HG02970 (cell line): ENCODE data around the gene CAB39.

Experiments used
- ATAC-seq: cut with Tn5 transposase; IDR thresholded peaks from one replicate; pipeline ENCODE4 v1.9.1; 2021; ENCODE audit warnings: mild to moderate bottlenecking, moderate library complexity, moderate number of reproducible peaks; ENCODE audit not compliant: unreplicated experiment, low FRiP score

Gene CAB39

DNA sequence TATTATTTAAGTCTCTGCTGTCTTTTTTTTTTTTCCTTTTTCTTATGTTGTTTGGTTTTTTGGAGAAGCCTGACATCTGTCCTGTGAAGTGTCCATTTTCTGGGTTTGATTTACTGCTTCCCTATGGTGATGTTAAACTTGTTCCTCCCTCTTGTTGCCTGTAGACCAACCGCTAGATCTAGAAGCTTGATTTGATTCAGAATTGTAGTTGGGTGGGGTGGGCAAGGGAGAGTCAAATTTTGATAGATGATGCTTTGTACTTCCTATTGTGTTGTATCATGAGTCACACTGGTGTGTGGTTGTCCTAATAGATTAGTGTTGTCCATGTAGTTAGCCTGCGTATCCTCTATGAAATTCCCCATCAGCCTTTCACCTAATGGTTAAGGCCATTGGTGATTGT is 35.4 kb downstream of the CAB39 start:
- ATAC-seq = no peak

DNA sequence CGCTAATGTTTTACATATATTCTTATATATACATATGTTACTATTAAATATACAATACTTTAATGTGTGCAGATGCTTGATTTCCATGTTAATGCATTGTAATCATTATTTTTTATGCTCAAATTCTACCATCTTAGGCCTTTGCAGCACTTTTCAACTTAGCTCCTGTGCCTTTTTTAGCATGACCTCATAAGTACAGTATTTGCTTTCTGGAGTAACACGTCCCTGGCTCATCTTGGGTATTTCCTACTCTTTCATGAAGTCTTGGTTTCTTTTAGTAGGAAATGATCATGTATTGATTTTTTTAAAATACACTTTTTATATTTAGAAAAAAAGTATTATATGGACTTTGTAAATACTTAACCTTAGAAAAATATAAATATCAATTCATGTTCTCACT is 36.5 kb downstream of the CAB39 start:
- no peak for ATAC-seq

DNA sequence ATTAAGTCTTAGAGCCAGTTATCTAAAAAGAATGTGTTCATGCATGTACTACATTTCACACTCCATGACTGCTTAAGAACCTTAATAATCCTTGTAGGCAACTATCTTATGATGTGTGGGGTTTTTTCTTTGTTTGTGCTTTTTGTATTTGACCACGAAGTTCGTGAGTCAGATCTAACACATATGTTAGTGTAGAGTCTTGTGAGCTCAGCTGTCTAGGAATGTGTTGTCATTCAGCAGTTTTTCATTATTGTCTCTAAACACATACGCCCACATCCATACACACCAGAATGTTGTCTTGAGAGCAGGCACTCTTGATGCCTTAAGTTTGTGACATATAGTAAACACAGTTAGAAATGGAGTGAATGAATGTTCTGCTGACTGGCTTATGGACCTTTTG is 38.4 kb downstream of the CAB39 start:
- ATAC-seq = no peak

DNA sequence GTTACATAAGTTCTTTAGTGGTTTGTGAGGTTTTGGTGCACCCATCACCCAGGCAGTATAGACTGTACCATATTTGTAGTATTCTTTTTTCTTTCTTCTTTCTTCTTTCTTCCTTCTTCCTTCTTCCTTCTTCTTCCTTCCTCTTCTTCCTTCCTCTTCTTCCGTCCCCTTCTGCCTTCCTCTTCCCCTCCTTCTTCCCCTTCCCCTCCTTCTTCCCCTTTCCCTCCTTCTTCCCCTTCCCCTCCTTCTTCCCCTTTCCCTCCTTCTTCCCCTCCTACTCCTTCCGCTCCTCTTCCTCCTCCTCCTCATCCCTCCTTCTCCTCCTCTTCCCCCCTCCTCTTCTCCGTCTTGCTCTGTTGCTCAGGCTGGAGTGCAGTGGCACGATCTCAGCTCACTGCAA is 41.6 kb downstream of the CAB39 start:
- no peak for ATAC-seq

DNA sequence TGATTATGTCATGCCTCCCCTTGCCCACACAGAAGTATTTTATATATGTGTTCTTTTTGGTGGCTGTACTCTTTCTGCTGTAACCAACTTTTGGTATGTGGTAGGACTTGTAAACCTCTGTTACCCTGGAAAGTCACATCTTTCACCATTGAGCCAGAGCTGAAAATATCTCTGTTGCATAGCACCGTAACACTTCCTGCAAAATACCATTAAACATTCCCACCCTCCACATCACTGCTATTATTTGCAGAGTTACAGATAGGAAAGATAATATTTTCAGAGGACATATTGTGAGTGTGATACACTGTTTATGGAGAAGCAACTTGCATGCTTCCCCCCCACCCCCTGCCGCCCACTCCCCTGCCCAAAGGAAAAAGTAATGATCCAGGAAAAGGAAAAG is 44.8 kb downstream of the CAB39 start:
- ATAC-seq = no peak

DNA sequence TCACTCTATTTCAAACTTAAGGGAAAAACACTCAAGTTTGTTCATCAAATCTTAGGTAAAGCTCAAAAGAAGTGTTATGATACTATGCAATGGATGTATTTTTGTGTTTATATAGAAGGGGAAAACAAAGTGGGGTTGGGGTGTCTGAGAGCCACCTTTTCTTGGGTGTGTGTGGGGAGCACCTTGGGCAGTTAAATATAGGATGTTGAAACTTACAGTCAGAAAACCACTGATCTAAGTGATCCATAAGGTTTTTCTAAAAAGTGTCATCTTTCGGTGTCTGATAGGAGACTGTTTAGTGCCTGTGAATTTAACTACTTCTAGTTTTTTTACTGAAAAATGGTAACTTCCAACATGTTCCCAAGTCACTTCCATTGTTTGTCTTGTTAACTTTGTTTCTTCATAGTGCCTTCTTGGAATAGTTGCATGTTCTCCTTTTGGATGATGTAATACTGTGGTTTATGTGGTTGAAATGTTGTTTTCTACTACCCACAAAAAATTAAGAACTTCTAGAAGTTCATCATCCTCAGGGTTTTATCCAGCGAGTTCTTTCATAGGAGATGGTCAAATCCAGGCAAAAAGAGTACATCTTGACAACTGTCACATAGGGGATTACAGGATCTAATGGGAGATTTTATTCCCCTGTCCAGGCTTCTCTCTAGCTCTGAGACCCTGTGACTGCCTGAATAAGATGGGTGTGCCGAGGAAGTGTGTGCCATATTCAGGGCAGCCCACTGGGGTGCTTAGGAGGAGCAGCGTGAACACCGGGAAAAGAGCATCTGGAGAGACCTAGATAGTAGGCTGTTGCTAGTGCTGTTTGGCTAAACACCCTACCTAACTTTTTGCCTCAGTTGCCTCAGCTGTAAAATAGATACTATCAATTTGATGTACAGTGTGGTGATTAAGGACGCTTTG is 46.2 kb downstream of the CAB39 start:
- ATAC-seq = no peak

DNA sequence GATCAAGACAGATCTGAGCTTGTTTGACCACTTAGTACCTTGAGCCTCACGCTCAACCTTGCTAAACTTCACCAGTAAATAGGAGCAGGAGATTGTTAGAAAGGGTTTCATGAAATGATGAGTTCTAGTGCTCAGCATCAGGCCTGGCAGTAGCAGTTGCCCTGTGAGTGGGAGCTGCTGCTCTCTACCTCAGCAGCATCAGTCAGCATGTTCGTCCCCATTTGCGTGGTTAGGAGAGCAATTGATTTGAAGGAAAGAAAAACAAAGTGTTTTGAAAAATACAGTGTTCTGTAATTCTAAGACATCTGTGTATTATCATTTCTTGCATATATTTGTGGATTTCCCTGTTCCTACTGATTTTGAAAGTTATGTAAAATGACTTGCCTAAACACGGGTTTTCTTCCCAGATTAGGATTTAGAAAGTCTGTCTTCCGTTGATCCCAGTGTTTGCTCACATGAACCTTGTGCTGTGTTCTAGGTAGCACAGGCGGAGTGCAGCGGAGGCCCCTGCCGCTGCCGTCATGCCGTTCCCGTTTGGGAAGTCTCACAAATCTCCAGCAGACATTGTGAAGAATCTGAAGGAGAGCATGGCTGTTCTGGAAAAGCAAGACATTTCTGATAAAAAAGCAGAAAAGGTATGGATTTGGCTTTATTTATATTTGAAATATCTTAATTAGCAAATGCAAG is 47.0 kb downstream of the CAB39 start:
- ATAC-seq = no peak

DNA sequence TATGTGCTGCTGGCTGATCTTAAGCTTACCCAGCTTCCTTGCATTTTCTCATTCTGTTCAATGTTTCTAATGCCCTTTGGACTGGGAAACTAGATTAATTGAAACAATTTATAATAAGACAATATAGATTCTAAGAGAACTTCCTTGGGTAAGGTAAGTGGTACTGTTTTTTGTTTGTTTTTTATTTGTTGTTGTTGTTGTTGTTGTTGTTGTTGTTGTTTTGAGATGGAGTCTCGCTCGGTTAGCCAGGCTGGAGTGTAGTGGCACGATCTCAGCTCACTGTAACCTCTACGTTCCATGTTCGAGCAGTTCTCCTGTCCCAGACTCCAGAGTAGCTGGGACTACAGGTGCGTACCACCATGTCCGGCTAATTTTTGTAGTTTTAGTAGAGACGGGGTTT is 49.1 kb downstream of the CAB39 start:
- no peak for ATAC-seq

DNA sequence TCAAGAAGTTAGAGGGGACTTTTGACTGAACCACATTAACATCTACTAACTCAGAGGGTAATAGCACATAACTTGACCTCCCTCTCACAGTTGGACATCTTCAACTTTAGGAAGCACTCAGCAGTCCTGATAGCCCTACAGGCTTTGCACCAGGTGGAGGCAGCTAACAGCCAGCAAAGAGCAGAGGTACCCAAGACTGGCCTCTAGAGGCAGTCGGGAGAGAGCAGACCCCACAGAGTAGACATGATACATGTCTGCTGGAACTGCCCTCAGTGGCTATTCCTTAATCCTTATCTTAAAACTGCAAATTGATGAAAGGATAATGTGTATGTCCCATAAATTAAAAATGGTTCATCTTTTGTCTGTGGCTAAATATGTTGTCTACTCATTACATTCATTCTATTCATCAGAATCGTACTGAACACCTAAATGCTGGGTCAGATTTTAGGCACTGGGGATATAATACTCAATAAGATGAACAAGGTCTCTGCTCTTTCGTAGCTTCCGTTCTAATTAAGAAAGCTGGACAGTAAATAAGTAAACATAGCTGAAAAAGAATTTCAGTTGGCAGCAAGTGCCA is 49.8 kb downstream of the CAB39 start:
- no peak for ATAC-seq

DNA sequence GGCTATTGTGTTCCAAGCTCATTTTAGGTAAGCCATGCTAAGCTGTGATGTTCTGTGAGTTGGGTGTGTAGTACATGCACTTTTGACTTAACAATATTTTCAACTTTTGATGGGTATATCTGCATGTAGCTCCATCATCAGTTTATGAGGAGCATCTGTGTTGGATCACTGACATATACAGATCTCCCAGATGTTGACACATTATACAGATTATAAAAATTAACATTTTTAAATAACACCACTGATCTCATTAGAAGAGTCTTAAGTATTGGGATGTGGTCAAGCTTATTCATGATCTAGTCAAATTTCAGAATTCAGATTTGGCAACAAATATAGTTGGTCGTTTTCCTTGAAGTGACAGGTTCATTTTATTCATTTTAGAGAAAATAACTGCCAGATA is 51.7 kb downstream of the CAB39 start:
- ATAC-seq = no peak

DNA sequence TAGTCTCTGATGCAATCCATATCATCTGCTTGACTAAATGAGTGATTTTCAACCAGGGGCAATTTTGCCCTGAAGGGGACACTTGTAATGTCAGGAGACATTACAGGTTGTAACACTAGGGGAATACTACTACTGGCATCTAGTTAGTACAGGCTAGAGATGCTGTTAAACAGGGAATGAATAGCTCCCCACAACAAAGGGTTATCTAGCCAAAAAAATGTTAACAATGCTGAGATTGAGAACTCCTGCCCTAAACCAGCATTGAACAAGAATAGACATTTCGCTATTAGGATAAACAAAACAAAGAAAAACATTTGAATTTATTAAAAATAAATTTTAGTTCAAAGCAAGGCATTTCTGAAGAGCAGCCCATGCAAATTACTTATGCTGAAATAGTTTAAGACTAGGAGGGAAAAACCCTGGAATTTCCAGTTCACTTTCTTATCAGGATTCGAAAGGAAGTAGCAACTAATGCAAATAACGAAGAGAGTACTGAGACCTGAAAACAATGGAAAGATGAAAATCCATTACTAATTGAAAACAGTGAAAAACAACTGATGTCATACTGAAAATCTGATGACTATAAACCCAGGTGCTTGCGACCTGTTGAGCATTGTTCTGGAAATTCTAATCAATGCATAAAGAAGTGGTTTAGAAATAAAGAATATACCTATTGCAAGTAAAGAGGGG is 53.1 kb downstream of the CAB39 start:
- ATAC-seq = no peak

DNA sequence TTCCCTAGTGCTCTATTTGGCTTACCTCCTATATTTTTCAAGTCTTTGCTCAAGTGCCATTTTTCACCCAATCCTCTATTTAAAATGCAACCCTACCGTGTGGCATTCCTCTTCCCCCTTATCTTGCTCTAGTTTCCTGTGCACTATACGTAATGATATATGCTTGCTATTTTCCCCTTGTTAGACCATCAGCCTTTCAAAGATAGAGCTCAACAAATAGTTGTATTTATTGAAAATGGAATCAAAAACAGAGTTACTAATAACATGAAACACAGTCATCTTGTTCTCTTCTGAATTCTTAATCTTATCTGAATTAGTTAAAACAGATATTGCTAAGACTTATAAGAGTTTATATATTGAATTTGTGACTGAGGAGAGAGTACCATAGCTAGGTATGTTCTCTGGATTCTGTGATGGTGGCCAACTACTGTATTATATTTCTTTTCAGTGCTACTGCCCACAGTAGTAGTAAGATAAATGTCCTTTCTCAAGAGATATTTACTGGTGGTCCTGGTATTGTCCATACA is 55.3 kb downstream of the CAB39 start:
- ATAC-seq = no peak

DNA sequence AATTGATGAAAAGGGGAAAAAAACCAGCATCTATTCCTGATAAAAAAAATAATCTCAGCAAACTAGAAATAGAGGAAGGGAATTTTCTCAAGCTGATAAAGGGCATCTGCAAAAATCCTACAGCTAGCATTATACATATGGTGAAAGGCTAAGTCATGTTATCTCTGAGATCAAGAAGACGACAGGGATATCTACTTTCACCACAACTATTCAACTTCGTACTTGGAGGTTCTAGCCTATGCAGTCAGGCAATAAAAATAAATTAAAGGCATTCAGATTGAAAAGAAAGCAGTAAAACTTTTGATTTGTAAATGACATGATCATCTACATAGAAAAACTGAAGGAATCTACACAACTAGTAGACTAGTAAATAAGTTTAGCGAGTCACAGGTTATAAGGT is 58.2 kb downstream of the CAB39 start:
- ATAC-seq = no peak

DNA sequence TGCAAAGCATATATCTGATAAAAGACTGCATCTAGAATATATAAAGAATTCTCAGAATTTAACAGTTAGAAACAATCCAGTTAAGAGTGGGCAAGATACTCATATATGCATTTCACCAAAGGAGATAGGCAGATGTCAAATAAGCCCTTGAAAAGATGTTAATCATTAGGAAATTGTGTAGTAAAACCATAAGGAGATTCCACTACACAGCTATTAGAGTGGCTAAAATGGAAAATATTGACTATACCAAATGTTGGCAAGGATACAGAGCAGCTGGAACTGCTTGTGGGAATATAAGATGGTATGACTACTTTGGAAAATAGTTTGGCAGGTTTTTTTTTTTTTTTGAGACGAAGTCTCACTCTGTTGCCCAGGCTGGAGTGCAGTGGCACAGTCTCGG is 59.5 kb downstream of the CAB39 start:
- ATAC-seq = no peak

DNA sequence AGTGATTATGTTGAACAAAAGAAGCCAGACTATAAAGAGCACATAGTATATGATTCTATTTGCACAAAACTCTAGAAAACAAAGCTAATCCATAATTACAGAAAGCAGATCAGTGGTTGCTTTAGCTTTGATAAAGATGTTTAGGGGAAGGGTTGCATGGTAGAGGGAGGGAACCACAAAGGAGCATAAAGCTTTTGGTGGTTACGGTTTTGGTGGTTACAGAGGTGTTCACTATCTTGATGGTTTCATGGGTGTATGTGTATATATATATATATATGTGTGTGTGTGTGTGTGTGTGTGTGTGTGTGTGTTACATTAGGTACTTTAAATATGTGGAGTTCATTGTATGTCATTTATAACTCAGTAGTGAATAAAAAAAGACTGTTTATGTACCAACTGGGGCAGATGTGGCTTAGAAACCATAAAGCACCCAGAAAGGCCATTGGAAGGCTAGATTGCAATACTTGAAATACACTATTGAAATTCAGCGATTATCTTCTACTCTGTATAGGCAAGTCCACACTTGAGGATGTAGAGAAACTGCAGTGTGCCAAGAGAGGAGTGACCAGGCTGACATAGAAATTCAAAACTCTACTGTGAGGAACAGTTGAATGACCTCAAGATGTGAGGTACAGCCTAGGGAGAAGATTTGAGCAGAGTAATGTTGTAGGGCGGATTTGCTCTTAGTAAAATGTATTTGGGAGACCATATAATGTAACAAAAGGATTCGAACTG is 60.6 kb downstream of the CAB39 start:
- no peak for ATAC-seq

DNA sequence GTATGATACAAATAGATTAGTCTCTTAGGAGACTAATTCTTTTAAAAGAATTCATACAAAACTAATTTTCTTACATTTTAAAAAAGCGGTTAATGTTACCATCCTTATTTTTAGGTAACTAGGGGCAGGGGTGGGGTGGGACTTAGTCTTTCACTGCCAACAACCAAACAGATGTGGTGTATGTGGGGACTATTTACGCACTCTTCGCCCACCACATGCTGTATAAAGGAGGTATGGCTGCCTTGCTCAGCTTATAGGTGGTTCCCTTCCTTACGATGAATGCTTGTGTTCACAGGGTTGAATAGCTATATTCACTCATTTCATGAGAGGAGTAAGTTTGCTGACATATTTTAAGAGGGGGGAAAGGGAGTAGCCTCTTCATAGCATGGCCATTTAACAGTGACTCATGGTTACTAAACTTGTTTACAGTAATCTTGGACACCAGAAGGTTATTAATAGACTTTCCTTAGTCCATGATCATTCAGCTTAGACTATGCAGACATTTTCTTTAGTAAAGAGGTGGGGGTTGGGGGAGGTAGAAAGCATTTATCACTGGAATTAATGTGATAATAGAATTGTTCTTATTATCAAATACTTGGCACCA is 61.8 kb downstream of the CAB39 start:
- ATAC-seq = no peak

DNA sequence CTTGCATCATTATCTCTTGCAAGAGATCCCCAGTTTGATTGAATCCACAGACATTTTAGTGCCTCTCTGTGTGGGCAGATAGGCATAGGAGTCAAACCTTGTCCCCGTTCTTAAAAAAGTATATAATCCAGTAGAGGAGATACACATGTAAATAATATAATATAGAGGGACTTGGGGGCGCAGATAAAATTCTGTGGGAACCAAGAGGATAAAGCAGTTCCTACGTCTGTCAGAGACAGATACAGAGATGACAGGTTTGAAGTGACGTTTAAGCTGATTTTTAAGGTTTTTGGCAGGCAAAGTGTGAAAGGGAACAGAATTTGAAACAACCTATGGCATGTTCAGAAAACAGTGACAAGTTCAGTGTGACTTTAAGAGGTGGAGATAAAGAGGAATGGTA is 63.1 kb downstream of the CAB39 start:
- no peak for ATAC-seq

DNA sequence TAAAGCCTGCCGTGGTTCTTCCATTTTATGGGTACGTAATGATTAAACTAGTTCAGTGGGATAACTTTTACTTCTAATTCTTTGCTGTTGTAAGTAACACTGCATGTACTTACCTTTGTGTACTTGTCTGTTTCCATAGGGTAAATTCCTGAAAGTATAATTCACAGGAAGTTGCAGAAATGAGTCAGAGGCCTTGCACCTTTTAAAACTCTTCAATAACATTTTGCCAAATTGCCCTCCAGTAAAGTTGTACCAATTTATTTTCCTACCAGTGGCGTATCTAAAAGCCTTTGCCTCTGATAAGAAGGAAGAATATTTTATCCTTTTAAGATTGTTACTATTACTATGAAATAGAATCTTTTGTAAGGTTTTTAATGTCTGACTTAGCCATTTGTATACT is 65.1 kb downstream of the CAB39 start:
- ATAC-seq = no peak

DNA sequence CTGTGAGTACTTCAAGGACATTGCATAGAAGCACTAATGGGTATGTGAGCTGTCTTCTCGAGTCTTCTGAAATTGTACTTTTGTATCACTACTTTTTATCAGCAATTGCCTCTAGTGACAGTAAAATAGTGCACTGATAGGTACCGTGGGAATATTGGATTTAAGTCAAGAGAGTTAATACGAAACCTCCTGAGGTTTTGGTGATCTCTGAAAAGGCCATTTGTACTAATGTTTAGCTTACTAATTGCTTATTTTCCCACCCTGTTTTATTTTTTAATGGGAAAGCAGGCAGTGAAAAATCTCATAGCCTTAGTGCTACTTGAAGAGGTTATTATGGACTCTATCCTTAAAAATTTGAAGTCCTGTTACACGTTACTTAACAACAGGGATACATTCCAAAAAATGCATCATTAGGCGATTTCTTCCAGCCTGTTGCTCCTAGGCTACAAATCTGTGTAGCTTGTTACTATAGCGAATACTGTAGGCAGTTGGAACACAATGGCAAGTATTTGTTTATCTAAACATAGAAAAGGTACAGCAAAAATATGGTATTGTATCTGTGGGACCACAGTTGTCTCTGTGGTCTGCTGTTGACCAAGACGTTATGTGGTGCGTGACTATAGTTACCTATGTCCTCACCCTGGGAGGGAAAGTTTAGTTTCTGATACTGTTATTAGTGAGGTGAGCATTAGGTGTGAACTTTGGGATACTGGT is 65.9 kb downstream of the CAB39 start:
- ATAC-seq = no peak
